ENCODE data around the gene ZNF92.

- TF ChIP-seq CTCF (IDR thresholded peaks at IDR 0.05) (no peak), EP300 (IDR thresholded peaks at IDR 0.05) (no peak), POLR2A (IDR thresholded peaks at IDR 0.05) (no peak), POLR2AphosphoS5 (IDR thresholded peaks at IDR 0.05) (no peak)
Measured at GRCh38 chr7:65444899-65445823, 71.5 kb downstream of the ZNF92 start.

Data from upper lobe of left lung (tissue), 4 donors.